HEK293T (cell line): Measurements from ENCODE around the gene THSD7A.

ENCODE experiments used
- CTCF ChIA-PET: fragments of 350-600 bp; formaldehyde crosslinking; extraction: SDS; loops from one replicate; lab custom pipeline; 2021; ENCODE audit warnings: antibody characterized with exemption, inconsistent platforms; lab: Yijun Ruan, JAX
- POLR2A ChIA-PET: fragments of 350-600 bp; formaldehyde crosslinking; extraction: SDS; loops from one replicate; lab custom pipeline; 2020; ENCODE audit warnings: antibody characterized with exemption, inconsistent platforms; lab: Yijun Ruan, JAX
- DNase-seq: peaks from one replicate; pipeline ENCODE4 v3.0.0; 2012; ENCODE audit warnings: mixed read lengths; ENCODE audit errors: extremely low spot score
- ARNT ChIP-seq: fragments of 450-650 bp; IDR thresholded peaks from 2 replicates; pipeline ENCODE4 v1.6.1; 2017; ENCODE audit warnings: mild to moderate bottlenecking
- BHLHE40 ChIP-seq: fragments of 450-650 bp; IDR thresholded peaks from 2 replicates; pipeline ENCODE4 v1.6.1; 2016; ENCODE audit warnings: mild to moderate bottlenecking, moderate library complexity, borderline replicate concordance
- CTBP1 ChIP-seq: fragments of 450-650 bp; IDR thresholded peaks from 2 replicates; pipeline ENCODE4 v1.6.1; 2016; ENCODE audit warnings: borderline replicate concordance
- ELF4 ChIP-seq: fragments of 450-650 bp; IDR thresholded peaks from 2 replicates; pipeline ENCODE4 v1.6.1; 2017; ENCODE audit warnings: antibody characterized with exemption
- FOXA1 ChIP-seq: fragments of 450-650 bp; IDR thresholded peaks from 2 replicates; pipeline ENCODE4 v1.6.1; 2016; ENCODE audit warnings: mild to moderate bottlenecking
- FOXK2 ChIP-seq: fragments of 450-650 bp; IDR thresholded peaks from 2 replicates; pipeline ENCODE4 v1.6.1; 2016; ENCODE audit warnings: mild to moderate bottlenecking
- FOXM1 ChIP-seq: fragments of 450-650 bp; IDR thresholded peaks from 2 replicates; pipeline ENCODE4 v1.6.1; 2017; ENCODE audit warnings: mild to moderate bottlenecking, borderline replicate concordance
- HDGF ChIP-seq: fragments of 450-650 bp; IDR thresholded peaks from 2 replicates; pipeline ENCODE4 v1.6.1; 2017; ENCODE audit warnings: antibody characterized with exemption, borderline replicate concordance
- L3MBTL2 ChIP-seq: fragments of 450-650 bp; conservative IDR thresholded peaks from 2 replicates; pipeline ENCODE4 v1.6.1; 2016; ENCODE audit warnings: mild to moderate bottlenecking
- LEF1 ChIP-seq: fragments of 450-650 bp; IDR thresholded peaks from 2 replicates; pipeline ENCODE4 v1.6.1; 2017; ENCODE audit warnings: mild to moderate bottlenecking, borderline replicate concordance
- NFRKB ChIP-seq: fragments of 450-650 bp; IDR thresholded peaks from 2 replicates; pipeline ENCODE4 v1.6.1; 2016; ENCODE audit warnings: mild to moderate bottlenecking, moderate library complexity
- SP1 ChIP-seq: fragments of 450-650 bp; IDR thresholded peaks from 2 replicates; pipeline ENCODE4 v1.6.1; 2017
- SUZ12 ChIP-seq: fragments of 450-650 bp; IDR thresholded peaks from 2 replicates; pipeline ENCODE4 v1.6.1; 2016; ENCODE audit warnings: mild to moderate bottlenecking
- TARDBP ChIP-seq: fragments of 450-650 bp; IDR thresholded peaks from 2 replicates; pipeline ENCODE4 v1.6.1; 2016
- ZNF384 ChIP-seq: fragments of 450-650 bp; IDR thresholded peaks from 2 replicates; pipeline ENCODE4 v1.6.1; 2016
- TF ChIP-seq, protein P1 (sequence below): fragments of 450-650 bp; IDR thresholded peaks from 2 replicates; pipeline ENCODE4 v1.6.1; 2016

Gene THSD7A

DNA sequence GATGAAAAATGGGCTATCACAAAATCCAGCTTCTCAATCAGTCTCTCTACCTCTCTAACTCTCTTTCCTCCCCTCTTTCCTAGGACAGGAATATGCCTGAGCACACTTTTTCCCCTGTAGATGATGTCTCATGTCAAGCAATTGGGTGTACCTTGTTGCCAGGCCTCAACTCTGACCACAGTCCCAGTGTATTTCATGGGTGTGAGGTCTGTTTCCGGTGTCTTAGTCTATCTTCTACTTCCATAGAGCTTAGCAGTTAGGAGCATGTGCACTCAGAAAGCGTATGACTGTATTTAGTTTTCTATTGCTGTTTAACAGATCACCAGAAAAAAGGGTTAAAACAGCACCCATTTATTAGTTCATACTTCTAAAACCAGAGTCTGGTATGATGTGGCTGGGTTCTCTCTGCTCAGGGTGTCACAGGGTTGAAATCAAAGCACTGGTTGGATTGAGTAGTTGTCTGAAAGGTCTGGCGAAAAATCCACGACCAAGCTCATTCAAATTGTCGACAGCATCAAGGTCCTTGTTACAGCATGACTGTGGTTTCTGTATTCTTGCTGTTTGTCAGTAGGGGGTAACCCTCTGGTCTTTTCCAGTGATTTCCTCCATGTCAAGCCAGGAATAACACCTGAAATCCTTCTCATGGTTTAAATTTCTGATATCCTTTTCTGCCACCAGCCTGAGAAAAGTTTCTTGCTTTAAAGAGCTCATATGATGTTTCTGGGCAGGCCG, 130.0 kb downstream of the THSD7A start:
- no peak for DNase-seq
- TF ChIP-seq FOXA1 (no peak), FOXK2 (no peak), ZNF384 (no peak), NFRKB (no peak), CTBP1 (no peak), TARDBP (no peak), ARNT (no peak), ELF4 (no peak), LEF1 (no peak), SUZ12 (no peak), L3MBTL2 (no peak), BHLHE40 (no peak), SP1 (no peak), HDGF (no peak), FOXM1 (no peak)
- TF ChIP-seq, protein P1, sequence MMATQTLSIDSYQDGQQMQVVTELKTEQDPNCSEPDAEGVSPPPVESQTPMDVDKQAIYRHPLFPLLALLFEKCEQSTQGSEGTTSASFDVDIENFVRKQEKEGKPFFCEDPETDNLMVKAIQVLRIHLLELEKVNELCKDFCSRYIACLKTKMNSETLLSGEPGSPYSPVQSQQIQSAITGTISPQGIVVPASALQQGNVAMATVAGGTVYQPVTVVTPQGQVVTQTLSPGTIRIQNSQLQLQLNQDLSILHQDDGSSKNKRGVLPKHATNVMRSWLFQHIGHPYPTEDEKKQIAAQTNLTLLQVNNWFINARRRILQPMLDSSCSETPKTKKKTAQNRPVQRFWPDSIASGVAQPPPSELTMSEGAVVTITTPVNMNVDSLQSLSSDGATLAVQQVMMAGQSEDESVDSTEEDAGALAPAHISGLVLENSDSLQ = no peak
- ChIA-PET POLR2A (no interaction called here), CTCF (no interaction called here)

DNA sequence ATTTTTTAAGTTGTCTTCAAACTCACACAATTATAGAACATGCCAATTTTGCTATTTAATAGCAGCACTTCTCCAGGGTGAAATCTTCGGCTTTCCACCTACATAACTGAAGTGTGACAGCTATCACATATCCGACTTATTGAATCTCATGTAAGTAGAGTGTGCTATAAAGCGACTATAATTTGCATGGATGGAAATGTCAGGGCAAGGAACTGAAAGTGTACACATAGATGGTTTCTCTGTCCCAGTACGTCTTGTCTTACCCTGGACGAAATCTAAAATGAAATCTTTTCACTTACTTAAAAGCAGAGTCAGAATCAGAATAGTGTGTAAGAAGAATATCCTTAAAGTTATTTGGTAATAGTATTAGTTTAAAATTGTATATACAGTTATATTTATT, 132.3 kb downstream of the THSD7A start:
- no peak for DNase-seq
- ChIA-PET CTCF (no interaction called here), POLR2A (no interaction called here)
- TF ChIP-seq FOXM1 = no peak
- no peak for TF ChIP-seq CTBP1
- TF ChIP-seq ARNT = no peak

DNA sequence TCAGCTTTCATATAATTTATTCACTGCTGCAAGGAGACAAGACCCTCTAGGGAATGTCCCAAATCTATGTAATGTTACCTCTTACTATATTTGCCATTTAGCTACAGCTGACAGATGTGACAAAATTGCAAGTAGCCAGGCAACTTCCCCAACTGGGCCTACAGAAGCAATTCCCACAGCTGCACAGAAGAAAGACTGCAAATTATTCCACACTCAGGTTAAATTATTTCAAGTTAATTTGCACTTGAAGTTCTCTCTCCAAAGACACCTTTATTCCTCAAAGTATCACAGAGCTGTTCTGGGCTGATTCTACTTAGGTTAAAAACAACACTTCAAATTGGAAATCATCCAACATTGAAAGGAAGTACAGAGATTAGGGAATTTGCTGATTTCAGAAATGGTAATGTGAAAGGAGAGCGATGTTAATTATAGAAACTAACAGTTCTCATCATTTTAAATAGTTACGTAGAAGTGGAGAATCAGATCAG, 133.6 kb downstream of the THSD7A start:
- ChIA-PET CTCF (no interaction called here), POLR2A (no interaction called here)
- DNase-seq = no peak
- no peak for TF ChIP-seq FOXK2
- TF ChIP-seq HDGF = no peak
- TF ChIP-seq CTBP1 = no peak
- TF ChIP-seq SP1 = no peak
- TF ChIP-seq SUZ12 = no peak
- no peak for TF ChIP-seq ZNF384
- TF ChIP-seq BHLHE40 = no peak
- TF ChIP-seq, protein P1 = no peak
- TF ChIP-seq LEF1 = no peak
- TF ChIP-seq ELF4 = no peak
- TF ChIP-seq TARDBP = no peak
- no peak for TF ChIP-seq FOXA1
- TF ChIP-seq NFRKB = no peak

DNA sequence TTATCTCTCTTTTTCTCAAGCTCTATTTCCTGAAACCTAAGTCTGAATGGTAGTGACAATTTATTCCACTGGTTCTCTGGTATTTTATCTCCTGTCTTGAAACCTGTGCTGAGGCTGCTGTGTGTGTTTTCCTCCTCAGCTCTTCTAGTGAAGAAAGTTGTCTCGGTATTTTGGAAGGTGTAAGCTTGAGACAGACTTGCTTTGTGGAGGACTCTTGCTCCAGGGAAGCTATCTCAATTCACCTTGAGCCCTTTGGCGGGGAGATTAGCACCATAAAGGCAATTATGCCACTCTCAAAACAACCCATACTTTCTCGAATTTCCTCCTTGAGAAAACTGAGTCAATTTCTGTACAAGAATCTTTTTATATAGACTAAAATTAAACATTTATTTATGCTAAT, 141.6 kb downstream of the THSD7A start:
- TF ChIP-seq, protein P1 = no peak
- no peak for TF ChIP-seq LEF1
- no peak for TF ChIP-seq ARNT
- TF ChIP-seq TARDBP = no peak
- TF ChIP-seq SP1 = no peak
- TF ChIP-seq ZNF384 = no peak
- TF ChIP-seq ELF4 = no peak
- no peak for TF ChIP-seq NFRKB
- no peak for TF ChIP-seq HDGF
- TF ChIP-seq BHLHE40 = no peak
- TF ChIP-seq CTBP1 = no peak
- no peak for TF ChIP-seq SUZ12
- DNase-seq = no peak
- ChIA-PET CTCF (no interaction called here), POLR2A (no interaction called here)

DNA sequence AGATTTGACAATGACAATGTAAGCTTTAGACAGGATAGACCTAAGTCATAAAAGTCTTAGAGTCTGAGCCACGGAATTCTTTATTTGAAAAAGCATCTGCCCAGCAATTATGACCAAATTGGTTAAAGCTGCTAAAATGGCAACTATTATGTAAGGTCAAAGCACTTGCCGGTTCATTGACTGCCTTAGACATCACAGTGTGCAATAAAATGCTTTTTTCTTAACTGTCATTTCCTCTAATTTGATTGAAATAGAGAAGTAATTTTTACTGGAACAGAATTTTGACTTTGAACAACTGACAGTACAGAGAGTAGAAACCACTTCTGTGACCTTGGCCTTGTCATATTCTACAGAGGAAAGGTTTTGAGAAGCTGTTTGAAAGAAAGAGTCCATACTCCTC, 142.9 kb downstream of the THSD7A start:
- ChIA-PET CTCF (no interaction called here), POLR2A (no interaction called here)
- DNase-seq = no peak
- TF ChIP-seq FOXM1 (no peak), ZNF384 (no peak), SP1 (no peak), TARDBP (no peak), BHLHE40 (no peak), LEF1 (no peak), FOXK2 (no peak), ARNT (no peak), SUZ12 (no peak), ELF4 (no peak), HDGF (no peak), CTBP1 (no peak), L3MBTL2 (no peak), FOXA1 (no peak), NFRKB (no peak)

DNA sequence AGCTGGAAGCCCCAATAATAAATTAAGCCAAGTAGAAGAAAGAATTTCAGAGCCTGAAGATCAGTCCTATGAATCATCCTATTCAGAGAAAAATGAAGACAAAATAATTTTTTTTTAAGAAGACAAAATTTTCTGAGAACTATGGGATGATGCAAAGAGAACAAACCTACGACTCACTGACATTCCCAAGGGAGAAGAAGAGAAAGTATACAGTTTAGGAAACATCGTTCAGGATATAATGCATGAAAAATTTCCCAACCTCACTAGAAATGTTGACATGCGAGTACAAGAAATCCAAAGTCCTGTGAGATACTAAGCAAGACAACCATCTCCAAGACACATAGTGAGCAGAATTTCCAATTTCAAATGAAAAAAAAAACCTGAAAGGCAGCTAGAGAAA, 150.5 kb downstream of the THSD7A start:
- TF ChIP-seq SP1 (no peak), ELF4 (no peak), L3MBTL2 (no peak), SUZ12 (no peak), FOXM1 (no peak), TARDBP (no peak), ARNT (no peak), NFRKB (no peak), FOXA1 (no peak), CTBP1 (no peak), FOXK2 (no peak), LEF1 (no peak), BHLHE40 (no peak), ZNF384 (no peak), HDGF (no peak)
- TF ChIP-seq, protein P1 = no peak
- no peak for DNase-seq
- ChIA-PET POLR2A (no interaction called here), CTCF (no interaction called here)
